Measurements from ENCODE around the gene ZNF644.
A peak's percentile ranks its signal among the peaks of the same experiment; 100 is the strongest.
"Not testable (repeated sequence)": the region's sequence is repeated elsewhere in the genome, so short reads cannot be mapped to it uniquely, and the experiment has no call there.

ZNF644 gene

DNA sequence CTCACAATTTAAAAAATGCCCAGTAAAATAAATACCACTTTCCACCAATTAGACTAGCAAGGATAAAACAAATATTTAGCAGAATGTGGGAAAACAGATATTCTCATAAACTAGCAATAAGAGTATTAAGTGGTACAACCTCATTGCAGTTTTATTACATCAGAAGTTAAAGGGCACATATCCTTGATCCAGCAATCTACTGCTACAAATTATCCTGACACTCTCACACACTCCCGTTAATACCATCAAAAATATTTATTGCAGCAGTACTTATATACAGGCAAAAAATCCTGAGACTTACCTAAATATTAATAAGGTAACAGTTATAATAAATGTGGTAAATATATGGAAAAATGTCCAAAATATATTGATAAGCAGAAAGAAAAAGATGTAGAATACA is 44.3 kb downstream of the ZNF644 start:
- DNase-seq: no peak

DNA sequence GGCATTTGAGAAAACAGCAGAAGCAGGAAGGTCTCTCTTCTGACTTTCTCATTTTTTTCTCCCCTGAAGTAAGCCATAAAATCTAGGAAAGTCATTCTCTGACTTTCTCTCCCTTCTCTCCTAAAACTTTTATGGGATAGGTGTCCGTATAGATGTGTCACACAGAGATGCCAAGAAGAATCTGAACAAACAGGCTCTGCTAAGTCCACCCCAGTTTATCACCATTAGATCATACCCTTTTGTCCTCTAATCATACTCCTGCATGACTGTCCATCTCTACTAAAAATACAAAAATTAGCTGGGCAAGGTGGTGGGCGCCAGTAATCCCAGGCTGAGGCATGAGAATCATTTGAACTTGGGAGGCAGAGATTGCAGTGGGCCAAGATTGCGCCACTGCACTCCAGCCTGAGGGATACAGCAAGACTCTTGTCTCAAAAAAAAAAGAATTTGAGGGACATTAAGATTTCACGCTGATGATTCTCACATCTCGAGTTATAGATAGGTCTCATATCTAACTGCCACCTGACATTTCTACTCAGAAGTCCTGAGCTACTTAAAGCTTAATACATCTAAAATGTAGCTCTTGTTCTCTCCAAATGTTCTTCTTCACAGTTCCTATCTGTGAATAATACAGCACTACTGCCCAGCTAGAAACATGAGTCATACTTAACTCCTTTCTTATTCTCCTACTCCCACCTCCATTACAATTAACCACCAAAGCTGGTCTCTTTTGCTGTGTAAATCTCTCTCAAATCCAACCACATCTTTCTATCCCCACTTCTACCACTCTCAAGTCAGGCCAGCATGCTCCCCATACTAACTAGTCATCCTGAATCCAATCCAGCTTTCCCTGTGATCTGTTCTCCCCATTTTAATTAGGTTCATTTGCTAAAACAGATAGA is 47.7 kb downstream of the ZNF644 start:
- peak; percentile 11 for DNase-seq

DNA sequence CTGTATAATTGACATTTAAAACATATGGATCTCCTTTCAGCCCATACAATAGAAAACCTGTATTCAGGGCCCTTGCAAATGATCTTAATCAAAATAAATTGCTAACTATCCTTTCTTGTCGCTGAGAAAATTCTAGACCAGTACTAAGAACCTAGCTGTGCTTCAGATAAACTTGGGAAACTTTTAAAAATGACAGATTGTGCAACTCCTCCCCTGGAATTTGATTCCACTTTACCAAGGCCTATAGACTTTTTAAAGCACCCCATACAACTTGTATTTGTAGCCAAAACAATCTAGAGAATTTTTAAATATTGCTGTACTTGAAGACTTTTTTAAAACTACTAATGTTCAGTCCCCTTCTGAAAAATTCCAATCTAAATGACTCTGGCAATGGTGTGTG is 51.6 kb downstream of the ZNF644 start:
- no peak for DNase-seq

DNA sequence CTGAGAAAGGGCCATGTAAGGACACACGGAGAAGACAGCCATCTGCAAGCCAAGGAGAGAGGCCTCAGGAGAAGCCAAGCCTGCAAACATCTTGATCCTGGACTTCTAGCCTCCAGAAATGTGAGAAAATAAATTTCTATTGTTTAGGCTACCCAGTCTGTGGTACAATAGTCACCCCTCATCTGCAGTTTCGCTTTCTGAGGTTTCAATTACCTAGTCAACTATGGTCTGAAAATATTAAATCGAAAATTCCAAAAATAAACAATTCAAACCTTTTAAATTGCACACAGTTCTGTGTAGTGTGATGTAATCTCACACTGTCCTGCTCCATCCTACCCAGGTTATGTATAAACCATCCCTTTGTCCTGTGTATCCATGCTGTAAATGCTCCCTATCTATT is 52.6 kb downstream of the ZNF644 start:
- no peak for DNase-seq

DNA sequence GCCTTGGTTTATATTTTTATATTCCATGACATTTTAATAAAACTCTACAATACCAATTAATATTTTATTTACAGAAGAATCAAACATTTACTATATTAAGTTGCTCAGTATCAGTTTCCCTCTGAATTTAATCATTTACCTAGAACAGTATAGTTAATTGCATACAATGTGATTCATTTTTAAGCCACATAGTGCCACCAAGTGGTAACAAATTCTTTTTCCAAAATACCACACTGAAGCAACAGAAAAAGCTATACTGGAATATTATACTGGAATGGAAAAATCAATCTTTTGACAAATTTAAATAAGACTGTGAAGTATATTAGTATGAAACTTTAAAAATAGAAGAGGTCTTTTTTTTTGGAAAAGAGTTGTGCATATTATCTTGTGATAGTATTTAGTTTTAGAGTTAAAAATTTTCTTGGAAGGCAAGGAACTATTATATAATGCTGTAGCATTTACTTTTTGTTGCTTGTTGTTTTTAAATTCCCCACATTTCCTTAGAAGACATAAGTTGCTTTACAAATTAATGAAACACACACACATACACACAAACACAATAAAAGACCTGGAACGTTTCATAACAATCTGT is 57.3 kb downstream of the ZNF644 start:
- peak; percentile 50 for DNase-seq

DNA sequence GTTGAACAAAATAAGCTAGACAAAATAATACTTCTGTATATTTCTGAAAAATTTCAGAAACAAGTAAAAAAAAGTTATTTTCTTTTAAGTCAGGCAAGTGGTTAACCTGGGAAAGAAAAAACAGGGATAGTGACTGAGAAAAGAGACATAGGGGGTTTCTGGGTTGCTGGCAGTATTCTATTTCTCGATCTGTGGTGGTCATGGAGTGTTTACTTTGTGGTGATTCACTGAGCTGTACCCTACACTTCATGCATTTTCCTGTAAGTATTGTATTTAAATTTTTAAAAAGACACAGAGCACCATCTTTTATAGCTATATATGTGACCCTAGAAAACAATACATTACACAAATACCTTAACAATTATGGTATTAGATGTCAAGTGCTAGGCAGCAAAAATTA is 58.2 kb downstream of the ZNF644 start:
- no peak for DNase-seq

DNA sequence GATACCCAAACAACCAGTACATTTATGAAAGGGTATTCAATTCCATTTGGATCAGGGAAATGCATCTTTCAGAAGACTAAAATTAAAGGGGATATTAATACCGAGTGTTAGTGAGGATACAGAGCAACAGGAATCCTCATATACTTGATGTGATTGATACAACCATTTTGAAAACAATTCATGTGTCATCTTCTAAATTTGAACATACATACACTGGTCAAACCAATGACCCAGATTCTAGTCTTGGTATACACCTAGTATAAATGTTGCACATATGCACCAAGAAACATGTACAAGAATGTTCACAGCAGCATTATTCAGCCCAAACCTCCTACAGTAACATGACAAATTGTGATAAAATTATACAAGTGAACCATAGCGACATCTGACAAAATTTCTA is 58.6 kb downstream of the ZNF644 start:
- DNase-seq: no peak

DNA sequence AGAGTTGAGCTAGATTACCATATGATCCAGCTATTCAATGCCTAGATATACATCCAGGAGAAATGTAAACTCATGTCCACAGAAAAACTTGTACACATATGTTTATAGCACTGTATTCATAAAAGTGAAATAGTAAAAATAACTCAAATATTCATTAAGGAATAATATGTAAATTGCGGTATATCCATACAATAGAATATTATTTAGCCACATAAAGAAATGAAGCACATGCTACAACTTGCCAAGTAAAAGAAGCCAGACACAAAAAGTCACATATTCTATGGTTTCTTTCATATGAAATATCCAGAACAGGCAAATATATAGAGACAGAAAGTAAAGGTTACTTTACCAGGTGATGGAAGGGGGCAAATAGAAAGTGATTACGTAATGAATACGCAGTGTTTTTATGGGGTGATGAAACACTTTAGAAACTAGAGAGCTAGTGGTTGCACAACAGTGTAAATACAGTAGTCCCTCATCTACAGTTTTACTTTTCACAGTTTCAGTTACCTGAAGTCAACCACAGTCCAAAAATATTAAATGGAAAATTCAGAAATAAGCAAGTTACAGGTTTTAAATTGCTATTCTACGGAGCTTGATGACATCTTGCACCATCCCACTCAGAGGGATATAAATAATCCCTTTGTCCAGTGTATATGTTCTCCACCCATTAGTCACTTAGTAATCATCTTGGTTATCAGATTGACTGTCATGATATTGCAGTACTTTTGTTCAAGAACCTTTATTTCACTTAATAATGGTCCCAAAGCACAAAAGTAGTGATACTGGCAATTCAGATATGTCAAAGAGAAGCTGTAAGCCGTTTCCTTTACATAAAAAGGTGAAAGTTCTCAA is 62.3 kb downstream of the ZNF644 start:
- peak; percentile 56 for DNase-seq

DNA sequence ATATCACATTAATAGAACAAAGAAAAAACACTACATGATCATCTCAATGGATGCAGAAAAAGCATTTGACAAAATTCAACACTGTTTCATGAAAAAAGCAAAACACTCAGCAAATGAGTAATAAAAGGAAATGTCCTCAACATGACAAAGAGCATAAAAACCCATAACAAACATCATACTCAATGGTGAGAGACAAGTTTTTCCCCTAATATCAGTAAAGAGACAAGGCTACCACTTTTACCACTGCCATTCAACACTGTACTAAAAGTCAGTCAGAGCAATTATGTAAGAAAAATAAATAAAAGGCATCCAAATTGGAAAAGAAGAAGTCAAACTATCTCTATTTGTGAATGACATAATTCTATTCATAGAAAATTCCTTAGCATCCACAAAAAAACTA is 64.3 kb downstream of the ZNF644 start:
- no peak for DNase-seq

DNA sequence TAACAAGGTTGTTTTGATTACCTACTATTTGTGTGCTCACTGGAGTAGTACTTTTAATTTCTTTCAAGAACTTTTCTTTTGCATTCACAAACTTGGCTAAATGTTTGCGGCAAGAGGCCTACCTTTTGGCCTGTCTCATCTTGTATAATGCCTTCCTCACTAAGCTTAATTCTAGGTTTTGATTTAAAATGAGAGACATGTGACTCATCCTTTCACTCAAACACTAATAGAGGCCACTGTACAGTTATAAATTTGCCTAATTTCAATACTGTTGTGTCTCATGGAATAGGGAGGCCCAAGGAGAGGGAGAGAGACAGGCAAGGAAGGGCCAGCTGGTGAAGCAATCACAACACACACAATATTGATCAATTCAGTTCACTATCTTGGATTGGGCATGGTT is 66.1 kb downstream of the ZNF644 start:
- no peak for DNase-seq

DNA sequence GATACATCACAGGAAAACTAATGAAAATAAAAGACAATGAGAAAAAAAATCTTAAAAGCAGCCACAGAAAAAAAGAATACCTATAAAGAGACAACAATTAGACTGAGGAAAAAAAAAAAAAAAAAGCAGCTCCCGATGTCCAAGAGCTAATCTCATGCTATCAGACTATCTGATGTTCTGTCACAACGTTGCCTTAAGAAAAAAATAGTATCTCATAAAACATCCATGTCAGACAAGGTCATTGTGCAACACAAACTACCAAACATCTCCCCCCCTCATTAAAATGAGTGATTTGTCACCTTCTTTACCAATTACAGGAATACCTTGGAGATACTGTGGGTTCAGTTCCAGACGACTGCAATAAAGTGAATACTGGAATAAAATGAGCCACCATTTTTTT is 68.9 kb downstream of the ZNF644 start:
- DNase-seq: no peak

DNA sequence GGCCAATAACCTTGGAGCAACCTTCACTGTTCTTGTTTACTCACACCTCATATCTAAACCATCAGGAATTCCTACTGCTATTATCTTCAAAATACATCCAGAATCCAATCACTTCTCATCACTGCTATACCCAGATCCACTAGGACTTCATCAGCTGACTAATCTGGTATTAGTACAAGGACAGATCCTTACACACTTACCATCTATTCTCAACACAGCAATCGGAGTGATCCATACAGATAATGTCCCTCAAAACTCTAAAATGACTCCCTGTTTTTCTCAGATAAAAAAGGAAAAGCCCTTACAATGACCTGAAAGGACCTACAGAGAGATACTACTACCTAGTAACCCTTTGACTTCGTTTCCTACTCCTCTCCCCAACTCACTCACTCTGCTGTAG is 70.8 kb downstream of the ZNF644 start:
- DNase-seq: no peak

DNA sequence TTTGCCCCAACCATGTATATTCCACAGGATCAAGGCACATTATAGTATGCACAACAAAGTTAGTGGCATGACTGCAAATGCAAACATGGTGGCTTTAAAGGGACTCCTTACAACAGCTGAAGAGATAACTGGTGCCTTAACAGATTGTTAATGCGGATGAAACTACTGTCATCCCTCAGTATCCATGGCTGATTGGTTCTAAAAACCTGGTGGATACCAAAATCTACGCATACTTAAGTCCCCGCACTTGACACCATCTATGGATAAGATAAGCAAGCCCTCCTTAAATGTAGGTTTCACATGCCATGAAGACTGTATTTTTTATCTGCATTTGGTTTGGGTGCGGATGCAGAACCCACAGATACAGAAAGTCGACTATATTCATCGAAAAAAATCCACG is 73.5 kb downstream of the ZNF644 start:
- no peak for DNase-seq

DNA sequence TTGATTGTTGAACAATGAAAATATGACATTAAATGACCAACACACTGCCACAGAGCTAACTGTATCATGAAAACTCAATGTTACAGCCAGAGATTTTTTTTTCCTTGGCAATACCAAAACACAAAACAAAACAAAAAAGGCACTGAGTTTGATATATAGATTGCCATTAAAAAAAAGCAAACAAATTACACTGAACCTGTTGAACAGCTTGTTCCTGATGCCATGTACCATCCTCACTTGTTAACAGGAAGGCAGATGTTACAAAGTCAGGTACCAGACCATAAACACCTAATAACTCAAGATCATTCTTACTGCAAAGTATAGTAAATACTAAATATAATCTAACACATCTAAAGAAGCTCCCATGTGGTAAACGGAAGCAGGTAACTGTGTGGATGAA is 75.2 kb downstream of the ZNF644 start:
- DNase-seq: no peak

DNA sequence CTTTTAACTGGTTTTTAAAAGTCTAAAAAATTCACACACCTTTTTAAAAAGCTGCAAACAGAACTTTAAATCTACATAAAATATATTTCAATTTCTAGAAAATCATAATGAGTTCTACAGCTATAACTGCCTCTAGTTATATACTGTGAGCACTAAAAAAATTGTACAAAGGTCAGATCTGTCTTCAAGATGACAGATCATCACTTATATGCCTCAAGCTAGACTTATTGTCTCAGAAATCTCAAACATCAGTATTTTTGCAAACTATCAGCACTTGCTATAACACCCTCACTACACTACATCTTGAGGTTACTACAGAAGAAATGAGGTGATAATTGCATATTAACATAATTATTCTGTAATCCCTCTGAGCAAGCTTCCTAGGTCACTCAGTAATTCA is 76.5 kb downstream of the ZNF644 start:
- DNase-seq: no peak

DNA sequence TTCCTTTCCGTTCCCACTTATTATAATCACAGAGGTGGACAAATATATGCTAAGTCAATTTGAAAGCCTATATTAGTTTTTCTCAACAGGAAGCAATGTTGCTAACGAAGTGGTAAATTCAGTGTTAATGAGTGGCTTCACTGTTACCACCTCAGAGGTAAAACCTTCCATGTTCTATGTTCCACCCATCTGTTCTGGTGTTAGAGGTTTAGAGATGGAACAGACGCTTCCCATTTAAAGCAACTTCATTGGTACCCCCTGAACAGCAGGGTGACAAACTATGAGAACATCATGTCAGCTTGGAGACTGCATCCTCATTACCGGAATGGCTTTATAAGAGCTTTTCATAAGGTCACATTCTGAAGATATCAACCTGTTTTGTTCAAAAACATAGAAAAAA is 77.9 kb downstream of the ZNF644 start:
- no peak for DNase-seq

DNA sequence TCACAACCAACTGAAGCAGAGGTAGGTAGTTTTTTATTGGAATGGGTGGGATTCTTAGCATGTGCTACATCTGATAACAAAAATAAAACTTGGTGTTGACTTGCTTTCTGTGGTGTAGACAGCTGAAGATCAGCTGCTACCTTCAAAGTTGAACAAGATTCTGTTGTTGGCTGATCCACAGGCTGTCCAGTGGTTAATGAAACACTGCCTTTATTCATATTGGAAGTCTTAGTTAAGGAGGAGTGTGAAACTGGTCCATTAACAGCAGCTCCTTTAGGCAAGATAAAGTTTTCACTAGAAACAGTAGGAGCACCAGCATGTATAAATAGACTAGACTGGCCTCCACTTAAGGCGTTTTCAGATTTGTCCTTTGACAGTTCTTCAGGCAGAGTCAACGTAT is 81.1 kb downstream of the ZNF644 start:
- no peak for DNase-seq

DNA sequence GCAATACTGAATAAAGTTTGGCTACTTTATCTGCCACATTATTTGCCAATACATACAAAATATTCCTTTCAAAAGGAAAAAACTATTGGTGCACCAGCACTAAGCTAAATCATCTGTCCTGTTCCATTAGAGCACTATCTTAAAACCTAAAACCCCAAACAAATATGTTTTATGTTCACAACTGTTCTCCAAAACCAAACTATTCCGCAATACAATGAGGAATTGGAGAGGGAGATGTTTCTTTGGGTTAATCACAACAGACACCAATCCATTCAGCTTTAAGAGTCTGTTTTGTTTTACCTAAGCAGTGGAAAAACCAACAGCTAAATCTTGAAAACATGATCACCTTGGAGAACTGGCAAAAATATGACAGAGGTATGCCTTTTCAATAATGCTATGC is 85.1 kb downstream of the ZNF644 start:
- no peak for DNase-seq

DNA sequence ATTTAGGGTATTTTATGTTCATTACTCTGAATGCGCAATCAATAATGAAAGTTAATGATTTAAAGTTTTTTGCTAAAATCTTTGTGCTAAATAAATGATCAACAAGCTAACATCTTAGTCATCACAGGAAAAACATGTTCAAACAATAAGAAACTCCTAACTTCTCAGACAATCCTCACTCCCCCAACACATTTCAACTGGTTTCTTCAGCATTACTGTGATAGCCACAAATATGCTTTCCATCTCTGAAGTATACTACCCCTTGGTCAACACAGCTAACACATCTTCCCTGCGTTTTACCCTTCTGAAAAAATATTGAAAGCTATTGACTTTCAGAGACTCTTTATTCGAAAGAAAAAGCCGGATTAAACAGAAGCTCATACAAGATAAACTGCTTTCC is 85.8 kb downstream of the ZNF644 start:
- no peak for DNase-seq

DNA sequence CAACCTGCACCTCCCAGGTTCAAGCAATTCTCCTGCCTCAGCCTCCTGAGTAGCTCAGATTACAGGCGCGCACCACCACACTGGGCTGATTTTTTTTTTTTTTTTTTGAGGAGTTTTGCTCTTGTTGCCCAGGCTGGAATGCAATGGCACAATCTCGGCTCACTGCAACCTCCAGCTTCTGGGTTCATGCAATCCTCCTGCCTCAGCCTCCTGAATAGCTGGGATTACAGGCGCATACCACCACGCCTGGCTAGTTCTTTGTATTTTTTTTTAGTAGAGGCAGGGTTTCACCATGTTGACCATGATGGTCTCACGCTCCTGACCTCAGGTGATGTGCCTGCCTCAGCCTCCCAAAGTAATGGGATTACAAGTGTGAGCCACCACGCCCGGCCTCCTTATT is 93.6 kb downstream of the ZNF644 start:
- DNase-seq: not testable (repeated sequence)

DNA sequence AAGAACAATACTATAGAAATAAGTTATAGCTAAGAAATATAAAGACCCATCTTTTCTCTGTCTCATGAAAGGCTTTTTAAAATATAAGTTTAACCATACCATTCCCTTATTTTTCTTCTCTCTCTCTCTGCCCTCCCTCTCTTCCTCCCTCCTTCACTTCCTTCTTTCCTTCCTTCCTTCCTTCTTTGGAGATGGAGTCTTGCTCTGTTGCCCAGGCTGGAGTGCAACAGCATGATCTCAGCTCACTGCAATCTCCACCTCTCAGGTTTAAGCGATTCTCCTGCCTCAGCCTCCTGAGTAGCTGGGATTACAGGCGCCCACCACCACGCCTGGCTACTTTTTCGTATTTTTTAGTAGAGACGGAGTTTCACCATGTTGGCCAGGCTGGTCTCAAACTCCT is 94.2 kb downstream of the ZNF644 start:
- DNase-seq: not testable (repeated sequence)

DNA sequence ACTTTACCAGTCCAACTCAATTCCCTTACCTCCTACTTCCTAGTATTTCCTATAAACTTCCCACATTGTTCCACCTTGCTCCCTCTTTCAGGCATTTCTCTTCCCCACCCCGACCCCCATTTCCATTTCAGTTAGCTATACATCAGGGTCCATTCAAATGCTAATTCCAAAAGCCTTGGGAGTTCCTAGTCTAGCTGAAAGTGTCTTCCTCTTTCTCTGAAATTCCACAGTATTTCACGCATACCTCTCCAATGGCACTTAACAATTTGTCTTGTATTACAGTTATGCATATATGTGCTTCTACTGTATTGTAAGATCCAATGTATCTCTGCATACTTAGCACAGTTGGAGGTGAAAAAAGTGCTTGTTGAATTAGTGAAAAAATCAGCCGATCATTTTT is 94.9 kb downstream of the ZNF644 start:
- DNase-seq: no peak

DNA sequence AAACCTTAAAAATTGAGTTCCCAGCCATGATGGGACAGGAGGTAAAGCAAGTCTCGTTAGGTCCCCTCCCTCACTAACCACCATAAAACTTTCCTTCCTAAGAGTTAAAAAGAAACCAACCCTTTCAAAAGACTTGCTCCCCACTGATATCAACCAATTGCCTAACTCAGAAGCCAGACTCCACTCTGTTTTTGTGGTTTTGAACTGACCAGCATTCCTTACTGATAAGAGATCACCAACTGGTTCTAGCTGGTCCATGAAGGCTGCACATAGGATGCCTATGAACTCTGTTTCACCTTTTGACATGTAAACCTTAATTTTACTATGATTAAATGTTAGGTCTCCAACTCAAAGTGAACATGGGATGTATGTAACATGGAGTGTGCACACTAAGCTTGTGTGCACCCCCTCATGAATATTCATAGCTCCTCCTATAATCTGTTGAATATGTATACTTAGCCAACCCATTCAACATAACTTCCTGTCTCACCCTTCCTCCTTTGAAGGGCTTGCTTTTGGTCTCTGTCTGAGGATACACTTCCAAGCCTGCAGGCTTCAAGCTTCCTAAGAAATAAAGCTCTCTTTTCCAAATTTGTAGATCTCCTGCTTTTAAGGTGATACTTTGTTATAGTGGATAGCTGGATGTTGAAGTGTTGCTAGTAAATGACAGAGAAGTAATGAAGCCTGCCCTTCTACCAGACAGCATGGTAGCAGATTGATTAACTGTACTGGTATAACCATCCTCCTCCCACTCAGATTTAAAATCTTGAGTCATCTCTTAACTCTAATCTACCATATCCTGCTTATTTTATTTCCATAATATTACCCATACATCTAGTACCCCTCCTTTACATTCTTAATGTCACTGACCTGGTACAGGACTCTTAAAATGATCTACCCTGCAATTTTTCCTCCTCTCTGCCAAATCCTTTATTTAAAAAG is 95.6 kb downstream of the ZNF644 start:
- peak; percentile 78 for DNase-seq

Measured in hematopoietic multipotent progenitor cell treated with erythropoietin and hydrocortisone succinate and interleukin-3 and kit ligand, for 6 days (in vitro differentiated cells).